ENCODE measurements around the gene CNNM3. TPM values are rescaled to one million over a fixed set of nuclear protein-coding genes. Genes with fewer than 3 reads are reported as not detected.

Gene CNNM3
- total RNA-seq, 1 donor from 2014 or later = 6.1 TPM

DNA sequence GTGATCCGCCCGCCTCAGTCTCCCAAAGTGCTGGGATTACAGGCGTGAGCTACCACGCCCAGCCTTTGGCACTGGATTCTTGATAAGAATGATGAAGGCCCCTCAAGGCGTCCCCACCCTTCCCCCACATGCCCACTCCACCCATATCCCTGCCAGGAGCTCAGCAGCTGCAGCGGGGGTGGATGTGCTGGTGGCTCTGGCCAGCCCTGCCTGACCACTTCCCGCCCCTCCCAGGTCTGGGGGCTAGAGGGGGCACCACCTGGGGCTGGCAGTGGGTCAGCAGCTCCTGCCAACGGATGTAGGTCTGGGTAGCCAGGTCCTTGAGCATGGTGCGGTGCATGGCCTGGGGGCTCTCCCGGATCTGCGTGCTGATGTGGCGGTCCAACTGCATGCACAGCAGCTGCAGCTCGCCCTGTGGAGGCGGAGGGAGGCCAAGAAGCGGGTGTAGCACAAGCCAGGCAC, 61.6 kb downstream of the CNNM3 start:
- H3K36me3 ChIP-seq (ENCODE audit: control insufficient read depth, insufficient read depth, low read length) = no peaks in the 10 kb centered on the region
- H3K4me3 ChIP-seq (ENCODE audit: low read depth, low read length) = no peak overlapping the region
- TF ChIP-seq, protein P1, sequence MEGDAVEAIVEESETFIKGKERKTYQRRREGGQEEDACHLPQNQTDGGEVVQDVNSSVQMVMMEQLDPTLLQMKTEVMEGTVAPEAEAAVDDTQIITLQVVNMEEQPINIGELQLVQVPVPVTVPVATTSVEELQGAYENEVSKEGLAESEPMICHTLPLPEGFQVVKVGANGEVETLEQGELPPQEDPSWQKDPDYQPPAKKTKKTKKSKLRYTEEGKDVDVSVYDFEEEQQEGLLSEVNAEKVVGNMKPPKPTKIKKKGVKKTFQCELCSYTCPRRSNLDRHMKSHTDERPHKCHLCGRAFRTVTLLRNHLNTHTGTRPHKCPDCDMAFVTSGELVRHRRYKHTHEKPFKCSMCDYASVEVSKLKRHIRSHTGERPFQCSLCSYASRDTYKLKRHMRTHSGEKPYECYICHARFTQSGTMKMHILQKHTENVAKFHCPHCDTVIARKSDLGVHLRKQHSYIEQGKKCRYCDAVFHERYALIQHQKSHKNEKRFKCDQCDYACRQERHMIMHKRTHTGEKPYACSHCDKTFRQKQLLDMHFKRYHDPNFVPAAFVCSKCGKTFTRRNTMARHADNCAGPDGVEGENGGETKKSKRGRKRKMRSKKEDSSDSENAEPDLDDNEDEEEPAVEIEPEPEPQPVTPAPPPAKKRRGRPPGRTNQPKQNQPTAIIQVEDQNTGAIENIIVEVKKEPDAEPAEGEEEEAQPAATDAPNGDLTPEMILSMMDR (IDR thresholded peaks at IDR 0.05; ENCODE audit: insufficient read depth, low read length, severe bottlenecking) = no peak
- H3K27me3 ChIP-seq (ENCODE audit: control insufficient read depth, insufficient read depth, low read length) = no peaks in the 10 kb centered on the region
- FAIRE-seq (no peak), DNase-seq (ENCODE audit: low read depth) (no peak)

DNA sequence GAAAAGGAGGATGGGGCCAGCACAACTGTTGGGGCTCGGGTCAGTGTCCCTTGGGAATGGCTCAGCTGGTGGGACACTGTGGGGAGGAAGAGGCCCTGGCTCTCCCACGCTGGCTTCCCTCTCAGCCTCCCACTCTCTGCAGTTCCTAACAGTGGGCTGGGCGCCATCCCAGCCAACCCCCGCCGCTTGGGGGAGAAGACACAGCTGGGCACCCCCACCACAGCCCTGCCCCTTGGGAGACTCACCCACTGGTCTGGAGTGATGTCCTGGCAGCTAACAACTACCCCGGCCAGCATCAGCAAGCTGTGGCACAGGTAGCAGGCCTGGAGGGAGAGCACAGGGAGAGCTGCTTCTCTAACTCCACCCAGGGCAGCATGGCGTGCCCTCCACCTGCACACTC, 62.1 kb downstream of the CNNM3 start:
- H3K27me3 ChIP-seq (ENCODE audit: control insufficient read depth, insufficient read depth, low read length) = no peaks in the 10 kb centered on the region
- TF ChIP-seq, protein P1 (IDR thresholded peaks at IDR 0.05; ENCODE audit: insufficient read depth, low read length, severe bottlenecking) = no peak
- DNase-seq (ENCODE audit: low read depth) (no peak), FAIRE-seq (no peak)
- H3K4me3 ChIP-seq (ENCODE audit: low read depth, low read length) = no peak overlapping the region
- H3K36me3 ChIP-seq (ENCODE audit: control insufficient read depth, insufficient read depth, low read length) = no peaks in the 10 kb centered on the region

DNA sequence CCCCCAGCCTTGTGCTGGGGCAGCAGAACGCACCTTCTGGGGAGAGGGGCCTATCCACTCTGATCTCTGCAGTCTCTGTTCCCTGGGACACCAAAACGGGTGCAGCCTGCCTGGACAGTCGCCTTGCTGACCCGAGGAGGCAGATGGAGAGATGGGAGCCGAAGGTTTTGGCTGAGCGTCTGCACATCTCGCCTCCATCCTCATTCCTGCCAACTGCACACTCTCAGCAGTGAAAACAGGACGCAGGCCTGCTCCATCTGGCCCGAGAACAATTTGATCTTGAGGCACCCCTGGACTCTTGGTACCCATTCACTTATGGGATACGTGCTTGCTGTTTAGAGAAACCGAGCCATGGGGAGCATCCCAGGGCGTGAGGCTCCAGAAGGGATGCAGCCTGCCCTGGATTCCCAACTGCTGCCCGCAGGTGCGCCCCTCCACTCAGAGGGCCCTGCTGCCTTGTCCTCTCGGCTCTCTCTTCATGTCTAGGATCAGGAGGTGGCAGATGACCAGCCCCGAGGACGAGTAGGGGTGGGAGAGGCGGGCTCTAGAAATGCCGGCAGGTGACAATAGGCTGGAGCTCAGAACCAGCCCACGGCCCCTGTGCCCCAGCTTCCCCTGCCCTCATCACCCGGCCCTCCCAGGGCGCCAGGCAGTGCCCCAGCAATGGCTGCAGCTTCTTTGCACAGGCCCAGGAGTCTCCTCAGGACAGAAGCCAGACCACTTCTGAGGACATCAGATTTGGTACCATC, 62.9 kb downstream of the CNNM3 start:
- FAIRE-seq (no peak), DNase-seq (ENCODE audit: low read depth) (no peak)
- TF ChIP-seq, protein P1 (IDR thresholded peaks at IDR 0.05; ENCODE audit: insufficient read depth, low read length, severe bottlenecking) = no peak

DNA sequence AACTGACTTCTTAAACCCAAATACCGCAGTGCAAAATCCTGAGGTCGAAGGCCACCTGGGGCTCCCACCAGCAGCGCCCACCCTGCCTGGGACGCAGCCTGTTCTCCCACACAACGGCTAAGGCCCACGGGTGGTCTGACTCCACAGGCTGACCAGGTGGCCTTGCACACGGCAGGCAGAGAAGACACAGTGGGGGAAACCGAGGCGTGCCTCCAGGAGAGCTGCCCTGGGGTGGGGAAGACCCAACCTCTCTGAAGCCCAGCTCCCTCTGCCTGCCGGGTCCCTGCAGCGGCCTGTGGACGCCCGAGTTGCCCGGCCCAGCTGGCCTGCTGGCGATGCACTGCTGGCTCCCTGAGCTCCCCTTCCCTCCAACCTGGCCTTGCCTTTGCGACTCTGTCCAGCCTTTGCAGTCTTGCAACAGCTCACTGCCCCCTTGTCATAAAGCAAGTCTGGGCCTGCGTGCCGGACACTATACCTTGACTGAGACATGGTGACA, 63.5 kb downstream of the CNNM3 start:
- TF ChIP-seq, protein P1 (IDR thresholded peaks at IDR 0.05; ENCODE audit: insufficient read depth, low read length, severe bottlenecking) = no peak
- no peak for DNase-seq (ENCODE audit: low read depth)
- Histone ChIP-seq H3K36me3 (ENCODE audit: control insufficient read depth, insufficient read depth, low read length) (no peaks in the 10 kb centered on the region), H3K4me3 (ENCODE audit: low read depth, low read length) (no peak overlapping the region), H3K27me3 (ENCODE audit: control insufficient read depth, insufficient read depth, low read length) (no peaks in the 10 kb centered on the region)
- FAIRE-seq = no peak

More for the DNA sequence above, 62.9 kb downstream of the CNNM3 start:
- no peaks in the 10 kb centered on the region for H3K27me3 ChIP-seq (ENCODE audit: control insufficient read depth, insufficient read depth, low read length)
- no peak overlapping the region for H3K4me3 ChIP-seq (ENCODE audit: low read depth, low read length)
- no peaks in the 10 kb centered on the region for H3K36me3 ChIP-seq (ENCODE audit: control insufficient read depth, insufficient read depth, low read length)

DNA sequence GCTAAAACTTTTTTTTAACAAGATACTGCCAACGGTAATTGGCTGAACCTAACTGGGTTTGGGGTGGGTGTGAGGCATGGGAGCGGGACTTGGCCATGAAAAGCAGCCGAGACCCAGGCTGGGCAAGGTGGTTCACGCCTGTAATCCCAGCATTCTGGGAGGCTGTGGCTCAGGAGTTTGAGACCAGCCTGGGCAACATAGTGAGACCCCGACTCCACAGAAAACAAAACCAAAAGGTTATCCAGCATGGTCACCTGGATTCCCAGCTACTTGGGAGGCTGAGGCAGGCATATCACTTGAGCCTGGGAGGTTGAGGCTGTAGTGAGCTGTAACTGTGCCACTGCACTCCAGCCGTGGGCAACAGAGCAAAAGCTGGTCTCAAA, 64.8 kb downstream of the CNNM3 start:
- no peaks in the 10 kb centered on the region for H3K27me3 ChIP-seq (ENCODE audit: control insufficient read depth, insufficient read depth, low read length)
- DNase-seq (ENCODE audit: low read depth) (no peak), FAIRE-seq (no peak)
- H3K36me3 ChIP-seq (ENCODE audit: control insufficient read depth, insufficient read depth, low read length) = no peaks in the 10 kb centered on the region
- TF ChIP-seq, protein P1 (IDR thresholded peaks at IDR 0.05; ENCODE audit: insufficient read depth, low read length, severe bottlenecking) = no peak
- no peak overlapping the region for H3K4me3 ChIP-seq (ENCODE audit: low read depth, low read length)
